IPS-18c (cell line): ENCODE results near the gene SH3GL3.

Experiments
- H3K4me3 ChIP-seq: 2 replicates; pipeline ENCODE4 v1.7.0; 2013; ENCODE audit warnings: low read depth, mild to moderate bottlenecking, low read length, moderate library complexity; ENCODE audit not compliant: insufficient read depth
- H3K9me3 ChIP-seq: one replicate; pipeline ENCODE4 v1.6.1; 2013; ENCODE audit warnings: mild to moderate bottlenecking, low read length, moderate library complexity; ENCODE audit not compliant: control insufficient read depth, insufficient read depth

SH3GL3 gene

DNA sequence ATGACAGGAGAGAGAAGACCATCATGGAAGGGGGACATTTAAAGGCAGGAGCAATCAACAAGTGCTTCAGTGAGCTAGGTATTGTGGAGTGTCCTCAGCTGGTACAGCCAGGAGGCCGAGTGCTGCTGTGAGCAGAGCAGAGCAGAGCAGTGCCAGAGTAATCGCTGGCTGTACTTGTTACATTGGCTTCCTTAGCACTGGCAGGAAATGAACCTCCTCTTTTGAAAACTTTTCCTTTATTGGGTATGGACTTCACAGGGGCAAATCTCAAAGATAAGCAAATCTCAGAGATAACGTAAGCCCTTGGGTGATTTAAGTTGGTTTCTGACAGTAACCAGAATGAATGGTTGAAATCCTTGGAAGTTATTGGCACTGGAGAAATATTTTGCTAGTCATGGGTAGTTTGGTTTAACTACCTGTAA is 2.1 kb downstream of the SH3GL3 start:
- Histone ChIP-seq H3K4me3 (no peak overlapping the region), H3K9me3 (no peaks in the 10 kb centered on the region)

DNA sequence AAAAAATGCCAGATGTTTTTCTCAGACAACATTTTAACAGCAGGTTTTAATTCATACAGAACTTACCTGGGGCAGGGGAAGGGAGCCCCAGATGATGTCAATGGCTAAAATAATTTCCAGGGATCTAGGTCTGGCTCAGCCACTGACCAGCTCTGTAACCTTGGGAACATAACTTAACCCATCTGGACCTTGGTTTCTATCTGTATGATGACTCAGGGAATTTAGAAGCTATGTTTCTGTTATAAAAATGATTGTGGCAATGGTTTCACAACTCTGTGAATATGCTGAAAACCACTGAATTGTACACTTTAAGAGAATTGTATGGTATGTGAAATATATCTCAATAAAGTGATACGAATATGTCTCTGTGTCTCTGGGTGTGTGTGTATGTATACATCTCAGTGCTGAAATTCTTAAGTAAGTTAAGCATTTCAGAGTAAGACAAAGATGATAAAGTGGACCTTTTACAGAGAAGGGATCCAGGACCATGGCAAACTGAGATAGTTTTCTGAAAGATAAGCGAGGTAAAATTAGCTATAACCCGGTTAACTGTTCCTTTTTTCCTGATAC is 2.9 kb downstream of the SH3GL3 start:
- H3K9me3 ChIP-seq, result no peaks in the 10 kb centered on the region
- H3K4me3 ChIP-seq, result no peak overlapping the region

- no peak overlapping the region for H3K4me3 ChIP-seq
- no peaks in the 10 kb centered on the region for H3K9me3 ChIP-seq
Measured at GRCh38 chr15:83457149-83457548, 10.0 kb downstream of the SH3GL3 start.

GRCh38 chr15:83458381-83458780 is 11.2 kb downstream of the SH3GL3 start:
- no peaks in the 10 kb centered on the region for H3K9me3 ChIP-seq
- H3K4me3 ChIP-seq, result no peak overlapping the region

DNA sequence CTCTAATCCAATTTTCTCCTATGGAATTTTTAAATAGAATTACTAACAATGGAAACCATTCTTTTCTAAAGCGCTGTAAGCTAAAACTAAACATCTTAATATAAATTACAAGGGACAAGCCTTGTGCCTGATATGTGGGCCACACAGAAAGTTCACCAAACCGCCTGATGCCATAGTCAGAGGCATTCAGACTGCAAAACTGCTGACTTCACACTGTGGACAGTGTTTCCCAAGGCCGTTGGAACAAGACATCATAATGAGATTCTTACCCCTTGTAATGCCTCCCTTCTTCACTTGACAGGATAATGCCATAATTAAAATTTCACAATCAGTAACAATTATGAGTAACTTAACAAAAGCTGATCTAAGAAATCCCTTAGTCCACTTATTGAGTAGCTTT is 14.9 kb downstream of the SH3GL3 start:
- H3K4me3 ChIP-seq, result no peak overlapping the region
- H3K9me3 ChIP-seq, result no peaks in the 10 kb centered on the region

GRCh38 chr15:83462953-83463433 is 15.9 kb downstream of the SH3GL3 start:
- no peak overlapping the region for H3K4me3 ChIP-seq

DNA sequence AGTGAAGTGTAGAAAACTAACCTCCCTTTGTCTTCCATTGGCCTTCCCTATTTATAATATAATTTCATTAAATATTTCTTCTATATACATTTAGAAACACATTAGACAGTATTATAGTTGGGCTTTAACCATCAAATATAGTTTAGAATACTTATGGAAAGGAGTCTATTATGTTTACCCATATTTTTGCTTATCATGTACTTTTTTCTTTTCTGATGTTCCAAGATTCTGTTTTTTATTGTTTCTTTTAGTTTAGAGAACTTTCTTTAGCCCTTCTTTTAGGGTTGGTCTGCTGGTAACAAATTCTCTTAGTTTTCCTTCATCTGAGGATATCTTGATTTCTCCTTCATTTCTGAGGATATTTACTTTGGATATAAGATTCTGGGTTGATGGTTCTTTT is 23.7 kb downstream of the SH3GL3 start:
- no peak overlapping the region for H3K4me3 ChIP-seq
- no peaks in the 10 kb centered on the region for H3K9me3 ChIP-seq

More at GRCh38 chr15:83462953-83463433, 15.9 kb downstream of the SH3GL3 start:
- H3K9me3 ChIP-seq, result no peaks in the 10 kb centered on the region

DNA sequence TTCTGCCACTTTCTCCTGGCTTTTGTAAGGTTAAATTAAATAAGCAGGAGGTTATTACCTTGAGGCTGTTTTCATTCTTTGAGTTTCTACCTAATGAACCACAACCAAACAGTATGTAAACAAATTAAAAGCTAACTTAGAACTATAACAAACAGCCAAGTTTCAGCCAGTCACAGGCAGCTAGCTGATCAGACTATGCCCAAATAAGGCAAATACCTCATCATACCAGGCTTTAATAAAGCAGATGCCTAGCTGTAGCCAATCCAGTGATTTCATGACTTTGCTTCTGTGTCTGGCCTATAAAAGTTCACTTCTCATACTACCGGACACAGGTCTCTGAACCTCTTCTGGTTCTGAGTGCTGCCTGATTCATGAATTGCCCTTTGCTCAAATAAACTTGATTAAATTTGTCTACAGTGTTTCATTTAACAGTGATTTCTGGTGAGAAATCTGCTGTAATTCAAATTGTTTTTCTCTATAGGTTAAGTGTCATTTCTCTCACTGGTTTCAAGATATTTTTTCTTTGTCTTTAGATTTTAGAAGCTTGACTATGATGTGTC is 24.2 kb downstream of the SH3GL3 start:
- Histone ChIP-seq H3K9me3 (no peaks in the 10 kb centered on the region), H3K4me3 (no peak overlapping the region)

DNA sequence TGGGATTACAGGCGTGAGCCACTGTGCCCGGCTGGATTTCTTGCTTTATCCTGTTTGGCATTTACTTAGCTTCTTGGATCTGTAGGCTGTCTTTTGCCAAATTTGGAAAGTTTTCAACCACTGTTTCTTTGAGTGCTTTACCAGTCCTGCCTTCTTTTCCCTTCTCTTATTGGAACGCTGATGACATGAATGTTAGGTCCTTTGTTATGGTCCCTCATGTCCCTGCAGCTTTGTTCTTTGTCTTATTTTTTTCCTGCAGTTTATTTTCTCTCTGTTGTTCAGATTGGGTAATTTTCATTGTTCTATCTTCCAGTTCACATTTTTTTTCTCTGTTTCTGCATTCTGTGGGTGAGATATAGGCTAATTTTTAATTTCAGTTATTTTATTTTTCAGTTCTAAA is 25.0 kb downstream of the SH3GL3 start:
- H3K9me3 ChIP-seq, result no peaks in the 10 kb centered on the region
- no peak overlapping the region for H3K4me3 ChIP-seq

- Histone ChIP-seq H3K4me3 (no peak overlapping the region), H3K9me3 (no peaks in the 10 kb centered on the region)
Measured at GRCh38 chr15:83472797-83473196, 25.7 kb downstream of the SH3GL3 start.

DNA sequence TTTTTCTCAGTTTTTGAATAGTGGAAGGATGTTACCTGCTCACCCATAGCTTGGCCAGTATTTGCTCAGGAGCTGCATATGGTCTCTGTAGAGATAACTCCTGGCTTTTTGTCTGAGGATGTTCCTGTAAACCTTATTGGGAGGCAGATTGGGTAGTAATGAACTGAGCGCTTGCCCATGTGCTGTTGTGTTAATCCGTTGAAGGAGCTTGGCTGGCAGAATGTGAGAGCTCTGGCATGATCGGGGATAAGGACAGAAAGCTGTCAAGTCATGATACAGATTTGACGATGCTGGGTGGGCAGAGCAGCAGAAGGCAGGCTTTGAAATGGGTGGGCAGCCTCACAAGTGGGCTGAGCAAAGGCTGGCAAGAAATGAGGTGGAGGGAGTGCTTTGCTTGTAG is 27.4 kb downstream of the SH3GL3 start:
- H3K4me3 ChIP-seq, result no peak overlapping the region
- H3K9me3 ChIP-seq, result no peaks in the 10 kb centered on the region

GRCh38 chr15:83475551-83475950 is 28.4 kb downstream of the SH3GL3 start:
- Histone ChIP-seq H3K4me3 (no peak overlapping the region), H3K9me3 (no peaks in the 10 kb centered on the region)

- Histone ChIP-seq H3K9me3 (no peaks in the 10 kb centered on the region), H3K4me3 (no peak overlapping the region)
Measured at GRCh38 chr15:83476066-83476465, 28.9 kb downstream of the SH3GL3 start.

GRCh38 chr15:83476708-83477107 is 29.6 kb downstream of the SH3GL3 start:
- Histone ChIP-seq H3K9me3 (no peaks in the 10 kb centered on the region), H3K4me3 (no peak overlapping the region)

DNA sequence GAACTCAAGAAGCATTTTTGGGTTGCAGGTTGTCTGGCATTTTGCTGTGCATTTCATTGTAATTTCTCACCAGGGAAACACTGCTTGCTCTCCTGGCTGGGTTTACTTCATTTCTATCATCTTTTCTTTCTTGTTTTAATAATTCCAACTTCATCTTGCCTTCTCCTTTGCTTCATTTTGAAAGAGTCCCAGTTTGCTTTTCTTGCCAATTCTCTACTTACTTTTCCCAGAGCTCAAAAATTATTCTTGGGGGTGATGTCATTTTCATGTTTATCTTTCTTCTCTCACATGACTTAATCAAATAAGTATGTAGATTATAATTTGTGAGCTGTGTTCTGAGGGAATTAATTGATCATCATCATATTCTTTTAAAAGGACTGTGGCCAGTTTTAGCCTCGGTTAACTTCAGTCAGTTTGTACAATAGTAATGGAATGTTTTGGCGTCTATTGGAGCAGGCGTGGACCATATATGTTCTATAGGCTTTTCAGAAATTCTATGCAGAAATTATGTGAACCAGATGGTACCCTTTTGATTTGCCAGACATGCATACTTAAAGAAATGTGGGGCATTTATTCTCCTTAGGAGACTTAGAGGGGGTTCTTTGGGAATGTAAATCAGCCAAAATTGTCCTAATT is 30.1 kb downstream of the SH3GL3 start:
- Histone ChIP-seq H3K4me3 (no peak overlapping the region), H3K9me3 (no peaks in the 10 kb centered on the region)

- no peaks in the 10 kb centered on the region for H3K9me3 ChIP-seq
- no peak overlapping the region for H3K4me3 ChIP-seq
Measured at GRCh38 chr15:83477808-83478537, 30.8 kb downstream of the SH3GL3 start.

DNA sequence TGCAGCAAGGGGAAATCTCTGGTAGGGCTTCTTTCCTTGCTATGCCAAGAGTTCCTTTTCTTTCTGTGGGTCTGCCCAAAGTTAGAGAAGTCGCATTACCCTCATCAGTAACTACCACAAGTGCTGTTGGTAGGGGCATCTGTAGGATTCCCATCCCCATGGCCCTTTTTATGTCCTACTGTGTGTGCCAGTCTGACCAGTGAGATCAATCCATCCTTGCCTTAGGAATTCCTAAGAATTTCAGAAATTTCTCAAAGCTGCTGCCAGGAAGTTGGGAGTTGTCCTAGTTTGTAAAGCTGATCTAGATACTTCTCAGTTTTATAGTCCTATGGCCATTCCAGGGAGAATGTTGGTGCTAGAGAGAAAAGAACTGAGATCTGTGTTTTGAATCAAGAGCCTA is 36.5 kb downstream of the SH3GL3 start:
- Histone ChIP-seq H3K9me3 (no peaks in the 10 kb centered on the region), H3K4me3 (no peak overlapping the region)

- no peak overlapping the region for H3K4me3 ChIP-seq
- H3K9me3 ChIP-seq, result no peaks in the 10 kb centered on the region
Measured at GRCh38 chr15:83484636-83485035, 37.5 kb downstream of the SH3GL3 start.
